ENCODE results near the gene MARCHF6. TPM values are rescaled to one million over a fixed set of nuclear protein-coding genes. Genes with fewer than 3 reads are reported as not detected.

Gene MARCHF6
- total and polyA plus RNA-seq, 9 of the 15 experiments (the other 6 are each of a cell fraction or from before 2014, with no cell fraction given): 74.1 to 456 (median 116) TPM

- TF ChIP-seq ZNF384 (IDR thresholded peaks at IDR 0.05; ENCODE audit: low read depth, low read length): no peak
- no peak for TF ChIP-seq TCF7L2 (IDR thresholded peaks at IDR 0.05; ENCODE audit: low read depth, low read length)
- TF ChIP-seq NFYB (IDR thresholded peaks at IDR 0.05; ENCODE audit: extremely low read depth, insufficient read length): no peak
- TF ChIP-seq ELF1 (tag; IDR thresholded peaks at IDR 0.05): peak; percentile 35; the same call in 1 of the 2 replicates
- TF ChIP-seq PHF20 (IDR thresholded peaks at IDR 0.05; ENCODE audit: partially characterized antibody): peak; percentile 48
- TF ChIP-seq ZNF76 (CRISPR knock-in tag; IDR thresholded peaks at IDR 0.05; ENCODE audit: borderline replicate concordance): no peak
- TF ChIP-seq DIDO1 (tag; IDR thresholded peaks at IDR 0.05; ENCODE audit: low read depth): no peak
- peak; percentile 43 for TF ChIP-seq CBFA2T3 (IDR thresholded peaks at IDR 0.05)
- TF ChIP-seq MAFK (IDR thresholded peaks at IDR 0.05; ENCODE audit: low read length): no peak
- no peak for TF ChIP-seq SLC30A9 (CRISPR knock-in tag; IDR thresholded peaks at IDR 0.05)
- TF ChIP-seq EWSR1 (IDR thresholded peaks at IDR 0.05; ENCODE audit: borderline replicate concordance, low read depth, partially characterized antibody): no peak
- TF ChIP-seq ADNP (tag; IDR thresholded peaks at IDR 0.05): no peak
- TF ChIP-seq BDP1 (IDR thresholded peaks at IDR 0.05; ENCODE audit: insufficient read depth, insufficient read length): no peak
- TF ChIP-seq, protein P1, sequence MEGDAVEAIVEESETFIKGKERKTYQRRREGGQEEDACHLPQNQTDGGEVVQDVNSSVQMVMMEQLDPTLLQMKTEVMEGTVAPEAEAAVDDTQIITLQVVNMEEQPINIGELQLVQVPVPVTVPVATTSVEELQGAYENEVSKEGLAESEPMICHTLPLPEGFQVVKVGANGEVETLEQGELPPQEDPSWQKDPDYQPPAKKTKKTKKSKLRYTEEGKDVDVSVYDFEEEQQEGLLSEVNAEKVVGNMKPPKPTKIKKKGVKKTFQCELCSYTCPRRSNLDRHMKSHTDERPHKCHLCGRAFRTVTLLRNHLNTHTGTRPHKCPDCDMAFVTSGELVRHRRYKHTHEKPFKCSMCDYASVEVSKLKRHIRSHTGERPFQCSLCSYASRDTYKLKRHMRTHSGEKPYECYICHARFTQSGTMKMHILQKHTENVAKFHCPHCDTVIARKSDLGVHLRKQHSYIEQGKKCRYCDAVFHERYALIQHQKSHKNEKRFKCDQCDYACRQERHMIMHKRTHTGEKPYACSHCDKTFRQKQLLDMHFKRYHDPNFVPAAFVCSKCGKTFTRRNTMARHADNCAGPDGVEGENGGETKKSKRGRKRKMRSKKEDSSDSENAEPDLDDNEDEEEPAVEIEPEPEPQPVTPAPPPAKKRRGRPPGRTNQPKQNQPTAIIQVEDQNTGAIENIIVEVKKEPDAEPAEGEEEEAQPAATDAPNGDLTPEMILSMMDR (IDR thresholded peaks at IDR 0.05 in 2 of 3, conservative IDR thresholded peaks at IDR 0.05 in 1 of 3; ENCODE audit: insufficient read depth in 2 of 3, low read depth in 1 of 3, low read length in 3 of 3): peak in 1 of 3 experiments; percentile 7; a peak in 1 of 6 replicates
- no peak for TF ChIP-seq ESRRB (CRISPR knock-in tag; IDR thresholded peaks at IDR 0.05; ENCODE audit: borderline replicate concordance)
- TF ChIP-seq CHD1 (IDR thresholded peaks at IDR 0.05; ENCODE audit: low read length): peak; percentile 87
- TF ChIP-seq ZBTB17 (CRISPR knock-in tag; IDR thresholded peaks at IDR 0.05): peak; percentile 59
- TF ChIP-seq ZNF124 (CRISPR knock-in tag; IDR thresholded peaks at IDR 0.05): no peak
- peak; percentile 78 for TF ChIP-seq E2F1 (CRISPR knock-in tag; IDR thresholded peaks at IDR 0.05)
- no peak; the same call in 1 of the 2 replicates for TF ChIP-seq CHCHD3 (CRISPR knock-in tag; IDR thresholded peaks at IDR 0.05)
- peak; percentile 86; the same call in 1 of the 2 replicates for TF ChIP-seq NR1H2 (CRISPR knock-in tag; IDR thresholded peaks at IDR 0.05)
- no peak; the same call in 1 of the 2 replicates for TF ChIP-seq ZNF589 (CRISPR knock-in tag; IDR thresholded peaks at IDR 0.05; ENCODE audit: low read depth)
- TF ChIP-seq SNRNP70 (optimal IDR thresholded peaks at IDR 0.05; ENCODE audit: low read depth, low read length): no peak
- TF ChIP-seq CXXC5 (CRISPR knock-in tag; IDR thresholded peaks at IDR 0.05): peak; percentile 93
- TF ChIP-seq SIN3B (IDR thresholded peaks at IDR 0.05; ENCODE audit: low read depth): peak; percentile 65
- TF ChIP-seq RBM39 (optimal IDR thresholded peaks at IDR 0.05; ENCODE audit: low read depth, low read length): no peak
- TF ChIP-seq NFIX (CRISPR knock-in tag; IDR thresholded peaks at IDR 0.05; ENCODE audit: low read depth): no peak
- no peak for TF ChIP-seq BRCA1 (IDR thresholded peaks at IDR 0.05)
- no peak for TF ChIP-seq BRCA1 (CRISPR knock-in tag; IDR thresholded peaks at IDR 0.05)
Measured at GRCh38 chr5:10353241-10354047, at the start of gene MARCHF6 (continued).
